IPS-20b (cell line): Measurements from ENCODE around the gene CACNA1I.

Experiments
- H3K27ac ChIP-seq: one replicate; pipeline ENCODE4 v1.5.1; 2013; ENCODE audit warnings: low read length
- H3K27me3 ChIP-seq: 2 replicates; pipeline ENCODE4 v1.6.1; 2013; ENCODE audit warnings: mild to moderate bottlenecking, low read length, inconsistent platforms; ENCODE audit not compliant: insufficient read depth
- H3K36me3 ChIP-seq: 2 replicates; pipeline ENCODE4 v1.6.1; 2013; ENCODE audit warnings: low read depth, mild to moderate bottlenecking, inconsistent platforms, low read length, moderate library complexity; ENCODE audit not compliant: insufficient read depth
- H3K4me1 ChIP-seq: 2 replicates; pipeline ENCODE4 v1.6.1; 2013; ENCODE audit warnings: mild to moderate bottlenecking, control low read depth, inconsistent platforms, low read length, moderate library complexity; ENCODE audit not compliant: insufficient read depth
- H3K4me3 ChIP-seq: 2 replicates; pipeline ENCODE4 v1.5.1; 2013; ENCODE audit warnings: mild to moderate bottlenecking, low read length, inconsistent platforms
- H3K9ac ChIP-seq: 2 replicates; pipeline ENCODE4 v1.6.1; 2013; ENCODE audit warnings: low read depth, mild to moderate bottlenecking, inconsistent platforms, low read length, moderate library complexity
- H3K9me3 ChIP-seq: 2 replicates; pipeline ENCODE4 v1.6.1; 2013; ENCODE audit warnings: mild to moderate bottlenecking, low read depth, low read length, inconsistent platforms; ENCODE audit not compliant: insufficient read depth

CACNA1I gene

DNA sequence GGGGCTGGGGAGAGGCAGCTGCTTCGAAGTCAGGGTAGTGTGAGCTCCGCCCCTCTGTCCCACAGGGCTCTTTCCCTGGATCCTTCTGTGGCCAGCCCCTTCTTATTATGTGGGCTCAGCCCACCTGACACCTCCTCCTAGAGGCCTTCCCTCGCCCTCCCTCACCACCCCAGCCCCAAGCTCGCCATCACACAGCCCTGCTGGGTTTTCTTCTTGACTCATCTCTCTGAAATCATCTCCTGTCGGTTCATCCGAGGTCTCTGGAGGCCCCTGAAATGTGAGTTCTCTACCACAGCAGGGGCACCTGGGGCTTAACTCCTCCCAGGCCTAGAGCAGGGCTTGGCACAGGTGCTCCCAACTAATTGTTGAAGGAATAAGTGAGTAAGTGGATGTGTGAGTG is 65.2 kb downstream of the CACNA1I start:
- Histone ChIP-seq H3K4me3 (no peak overlapping the region), H3K9ac (no peak overlapping the region), H3K27ac (no peak overlapping the region), H3K4me1 (peaks cover 3% of the 10 kb centered on the region; the same call in 1 of the 2 replicates), H3K9me3 (no peaks in the 10 kb centered on the region), H3K36me3 (no peaks in the 10 kb centered on the region), H3K27me3 (no peaks in the 10 kb centered on the region)

DNA sequence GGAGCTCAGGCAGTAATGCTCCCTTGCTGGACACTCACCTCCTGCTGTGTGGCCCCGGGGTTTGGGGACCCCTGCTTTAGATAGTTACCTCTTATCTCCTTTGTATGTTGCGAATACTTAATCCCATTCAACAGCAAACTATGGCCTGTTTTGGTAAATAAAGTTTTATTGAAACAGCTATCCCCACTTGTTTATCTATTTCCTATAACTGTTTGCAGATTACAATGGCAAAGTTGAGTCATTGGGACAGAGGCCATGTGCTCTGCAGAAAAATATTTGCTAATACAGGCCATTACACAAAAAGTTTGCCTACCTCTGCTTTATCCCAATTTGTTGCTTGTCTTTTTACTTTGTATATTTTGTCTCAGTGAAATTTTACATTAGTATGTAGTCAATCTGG is 68.4 kb downstream of the CACNA1I start:
- no peaks in the 10 kb centered on the region for H3K27me3 ChIP-seq
- no peak overlapping the region for H3K27ac ChIP-seq
- H3K4me3 ChIP-seq: no peak overlapping the region
- no peaks in the 10 kb centered on the region for H3K36me3 ChIP-seq
- no peak overlapping the region for H3K9ac ChIP-seq
- H3K4me1 ChIP-seq: peaks cover 3% of the 10 kb centered on the region; the same call in 1 of the 2 replicates
- H3K9me3 ChIP-seq: no peaks in the 10 kb centered on the region

DNA sequence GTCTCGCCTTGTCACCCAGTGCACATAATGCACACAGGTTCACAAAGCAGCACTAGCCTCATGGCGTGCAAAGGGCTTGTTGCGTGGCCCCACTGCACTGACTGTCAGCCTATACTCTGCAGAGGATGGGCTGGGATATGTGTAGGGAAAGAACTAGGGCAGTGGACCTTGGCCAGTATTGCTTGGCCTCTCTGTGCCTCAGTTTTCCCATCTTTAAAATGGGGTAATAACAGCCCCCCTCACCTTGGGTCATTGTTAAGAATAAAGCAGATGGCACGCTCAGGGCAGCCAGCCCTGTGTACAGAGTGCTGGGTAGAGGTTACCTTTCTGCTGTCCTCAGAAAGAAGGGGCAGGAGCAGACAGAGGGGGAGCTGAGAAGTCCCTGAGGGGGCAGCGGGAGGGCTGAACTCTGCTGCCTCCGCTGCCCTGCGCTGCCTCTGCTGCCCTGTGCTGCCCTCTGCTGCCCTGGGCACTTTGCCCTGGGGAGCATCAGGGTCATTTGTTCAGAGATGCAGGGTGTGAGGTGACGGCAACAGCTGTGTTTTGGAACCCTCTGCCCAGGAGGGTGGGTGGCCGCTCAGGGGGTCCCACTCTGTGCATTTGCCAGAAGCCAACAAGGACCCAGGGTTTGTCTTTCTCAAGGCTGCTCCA is 71.2 kb downstream of the CACNA1I start:
- no peaks in the 10 kb centered on the region for H3K27me3 ChIP-seq
- no peak overlapping the region for H3K9ac ChIP-seq
- no peak overlapping the region for H3K4me3 ChIP-seq
- H3K9me3 ChIP-seq: no peaks in the 10 kb centered on the region
- no peaks in the 10 kb centered on the region for H3K4me1 ChIP-seq
- H3K27ac ChIP-seq: no peak overlapping the region
- H3K36me3 ChIP-seq: no peaks in the 10 kb centered on the region

DNA sequence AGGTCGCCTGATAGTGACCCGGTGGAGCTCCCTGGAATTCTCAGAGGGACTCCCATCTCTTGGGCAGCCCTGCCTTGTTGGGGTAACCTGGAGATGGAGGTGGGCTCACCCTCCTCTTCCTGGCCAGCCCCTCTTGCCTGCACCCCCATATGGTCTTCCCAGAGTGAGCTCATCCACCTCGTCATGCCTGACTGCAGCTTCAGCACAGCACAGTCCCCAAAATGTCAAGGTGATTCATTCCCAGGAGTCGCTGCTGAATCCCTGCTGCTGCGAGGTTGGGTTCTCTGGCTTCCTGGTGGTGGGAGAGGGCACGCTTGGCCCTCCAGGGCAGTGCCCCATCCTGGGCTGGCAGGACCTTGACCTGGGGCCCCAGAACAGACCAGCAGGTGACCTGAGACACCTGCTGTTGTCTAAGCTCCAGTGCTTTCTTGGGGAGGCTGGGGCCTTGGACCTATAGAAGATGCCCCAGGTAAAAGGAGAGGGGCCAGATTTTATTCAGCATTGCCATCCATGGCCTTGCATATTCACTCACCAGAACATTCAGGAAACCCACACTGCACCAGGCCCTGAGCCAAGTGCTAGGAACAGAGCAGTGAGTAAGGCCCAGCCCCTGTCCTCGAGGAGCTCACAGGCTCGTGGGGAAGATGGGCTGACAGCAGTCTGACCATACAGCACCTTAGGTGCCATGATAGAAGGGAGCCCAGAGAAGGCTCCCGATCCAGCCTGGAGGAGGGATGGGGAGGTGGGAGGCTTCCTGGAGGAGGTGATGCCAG is 72.9 kb downstream of the CACNA1I start:
- H3K4me1 ChIP-seq: no peaks in the 10 kb centered on the region
- H3K9me3 ChIP-seq: no peaks in the 10 kb centered on the region
- no peak overlapping the region for H3K4me3 ChIP-seq
- no peaks in the 10 kb centered on the region for H3K27me3 ChIP-seq
- H3K36me3 ChIP-seq: no peaks in the 10 kb centered on the region
- H3K9ac ChIP-seq: no peak overlapping the region
- H3K27ac ChIP-seq: no peak overlapping the region

DNA sequence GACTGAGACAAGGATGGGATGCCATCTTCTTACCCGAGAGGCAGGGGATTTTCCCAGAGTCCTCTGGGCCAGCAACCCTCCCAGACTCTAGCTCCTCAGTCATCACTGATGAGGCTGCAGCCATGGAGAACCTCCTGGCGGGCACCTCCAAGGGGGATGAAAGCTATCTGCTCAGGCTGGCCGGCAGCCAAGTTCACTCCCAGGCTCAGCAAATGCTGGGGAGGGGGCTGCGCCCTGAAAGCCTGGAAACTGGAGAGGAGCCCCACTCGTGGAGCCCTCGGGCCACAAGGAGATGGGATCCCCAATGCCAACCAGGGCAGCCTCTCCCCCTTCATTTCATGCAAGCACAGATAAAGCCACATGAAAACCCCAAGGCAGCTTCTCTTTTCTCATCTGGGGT is 75.0 kb downstream of the CACNA1I start:
- no peaks in the 10 kb centered on the region for H3K4me1 ChIP-seq

DNA sequence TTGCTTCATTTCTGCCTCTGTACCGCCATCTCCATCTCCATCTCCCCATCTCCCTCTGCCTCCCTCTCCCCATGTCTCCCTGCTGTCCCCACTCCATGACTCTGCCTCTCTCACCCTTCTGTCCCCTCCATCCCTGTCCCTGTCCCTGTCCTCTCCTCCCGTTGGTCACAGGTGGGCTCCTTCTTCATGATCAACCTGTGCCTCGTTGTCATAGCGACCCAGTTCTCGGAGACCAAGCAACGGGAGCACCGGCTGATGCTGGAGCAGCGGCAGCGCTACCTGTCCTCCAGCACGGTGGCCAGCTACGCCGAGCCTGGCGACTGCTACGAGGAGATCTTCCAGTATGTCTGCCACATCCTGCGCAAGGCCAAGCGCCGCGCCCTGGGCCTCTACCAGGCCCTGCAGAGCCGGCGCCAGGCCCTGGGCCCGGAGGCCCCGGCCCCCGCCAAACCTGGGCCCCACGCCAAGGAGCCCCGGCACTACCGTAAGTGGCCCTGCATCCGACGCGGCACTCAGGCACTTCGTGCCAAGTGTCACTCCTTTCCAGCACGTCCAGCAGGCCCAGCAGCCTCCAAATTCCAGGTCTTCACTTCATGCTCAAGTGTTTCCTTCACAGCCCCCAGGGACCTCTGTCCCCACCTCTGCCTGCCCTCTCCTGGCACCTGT is 76.0 kb downstream of the CACNA1I start:
- H3K36me3 ChIP-seq: no peaks in the 10 kb centered on the region
- no peak overlapping the region for H3K27ac ChIP-seq
- no peak overlapping the region for H3K4me3 ChIP-seq
- H3K27me3 ChIP-seq: no peaks in the 10 kb centered on the region
- no peaks in the 10 kb centered on the region for H3K9me3 ChIP-seq
- H3K9ac ChIP-seq: no peak overlapping the region
- no peaks in the 10 kb centered on the region for H3K4me1 ChIP-seq

More for the DNA sequence above, 75.0 kb downstream of the CACNA1I start:
- Histone ChIP-seq H3K4me3 (no peak overlapping the region), H3K9me3 (no peaks in the 10 kb centered on the region), H3K9ac (no peak overlapping the region), H3K27ac (no peak overlapping the region), H3K36me3 (no peaks in the 10 kb centered on the region), H3K27me3 (no peaks in the 10 kb centered on the region)

DNA sequence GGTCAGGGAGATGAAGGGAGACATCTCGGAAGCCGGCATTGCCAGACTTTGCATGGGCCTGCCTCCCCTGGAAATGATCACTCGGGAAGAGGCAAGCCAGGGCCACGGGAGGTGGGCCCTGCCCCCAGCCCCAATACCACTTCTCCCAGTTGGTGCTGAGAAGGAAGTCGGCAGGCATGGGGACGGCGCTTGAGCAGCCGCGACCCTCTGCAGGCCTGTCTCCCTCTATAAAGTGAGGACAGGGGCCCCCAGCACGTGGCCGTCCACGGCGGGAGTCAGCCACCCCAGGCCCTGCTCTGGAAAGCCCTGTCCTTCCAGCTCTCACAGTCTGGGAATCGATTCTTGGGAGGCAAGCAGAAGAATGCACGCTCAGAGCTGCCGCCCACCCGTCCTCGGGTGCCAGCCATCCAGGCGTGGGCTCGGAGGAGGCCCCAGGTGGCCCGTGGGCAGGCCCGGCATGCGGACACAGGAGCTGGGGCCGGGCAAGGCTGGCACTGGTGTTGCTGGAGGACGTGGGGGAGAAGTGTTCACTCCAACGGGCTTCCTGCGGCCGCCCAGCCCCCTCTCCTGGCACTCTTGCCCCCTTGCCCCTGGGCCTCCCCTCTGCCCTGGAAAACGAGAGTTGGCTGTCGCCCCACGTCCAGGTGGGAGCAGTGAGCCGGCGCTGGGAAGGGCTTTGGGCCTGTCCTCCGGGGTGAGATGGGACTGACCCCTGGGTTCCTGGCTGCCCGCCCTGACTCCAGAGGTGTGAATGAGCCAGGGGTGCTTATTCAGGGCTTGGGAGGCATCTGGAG is 77.5 kb downstream of the CACNA1I start:
- no peaks in the 10 kb centered on the region for H3K36me3 ChIP-seq
- H3K9me3 ChIP-seq: no peaks in the 10 kb centered on the region
- H3K27ac ChIP-seq: no peak overlapping the region
- H3K4me3 ChIP-seq: no peak overlapping the region
- no peaks in the 10 kb centered on the region for H3K27me3 ChIP-seq
- H3K9ac ChIP-seq: no peak overlapping the region
- H3K4me1 ChIP-seq: no peaks in the 10 kb centered on the region

DNA sequence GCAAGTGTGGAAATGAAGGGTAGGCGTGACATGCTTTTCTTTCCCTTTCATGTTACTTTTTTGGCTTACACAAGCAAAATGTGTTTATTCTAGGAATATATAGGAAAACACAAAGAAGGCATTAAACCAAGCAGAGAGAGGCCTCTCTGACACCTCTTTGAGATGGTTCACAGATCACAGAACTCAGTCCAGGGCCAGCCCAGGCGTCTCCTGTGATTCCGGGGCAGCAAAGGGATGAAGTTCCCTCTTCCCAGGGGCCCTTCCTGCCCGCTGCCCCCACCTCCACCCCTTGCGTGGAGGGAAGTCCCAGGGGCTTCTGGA is 78.0 kb downstream of the CACNA1I start:
- Histone ChIP-seq H3K27ac (no peak overlapping the region), H3K4me3 (no peak overlapping the region), H3K4me1 (no peaks in the 10 kb centered on the region), H3K9me3 (no peaks in the 10 kb centered on the region), H3K27me3 (no peaks in the 10 kb centered on the region), H3K9ac (no peak overlapping the region), H3K36me3 (no peaks in the 10 kb centered on the region)

DNA sequence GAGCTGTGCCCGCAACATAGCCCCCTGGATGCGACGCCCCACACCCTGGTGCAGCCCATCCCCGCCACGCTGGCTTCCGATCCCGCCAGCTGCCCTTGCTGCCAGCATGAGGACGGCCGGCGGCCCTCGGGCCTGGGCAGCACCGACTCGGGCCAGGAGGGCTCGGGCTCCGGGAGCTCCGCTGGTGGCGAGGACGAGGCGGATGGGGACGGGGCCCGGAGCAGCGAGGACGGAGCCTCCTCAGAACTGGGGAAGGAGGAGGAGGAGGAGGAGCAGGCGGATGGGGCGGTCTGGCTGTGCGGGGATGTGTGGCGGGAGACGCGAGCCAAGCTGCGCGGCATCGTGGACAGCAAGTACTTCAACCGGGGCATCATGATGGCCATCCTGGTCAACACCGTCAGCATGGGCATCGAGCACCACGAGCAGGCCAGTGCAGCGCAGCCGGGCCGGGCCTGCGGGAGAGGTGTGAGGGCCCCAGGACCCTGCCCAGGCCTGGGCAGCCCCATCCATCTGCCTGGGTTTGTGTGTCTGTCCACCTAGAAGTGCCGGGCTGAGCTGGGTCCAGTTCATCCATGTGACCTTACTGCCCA is 79.0 kb downstream of the CACNA1I start:
- no peaks in the 10 kb centered on the region for H3K27me3 ChIP-seq
- H3K27ac ChIP-seq: no peak overlapping the region
- H3K4me1 ChIP-seq: no peaks in the 10 kb centered on the region
- no peaks in the 10 kb centered on the region for H3K36me3 ChIP-seq
- no peak overlapping the region for H3K4me3 ChIP-seq
- no peaks in the 10 kb centered on the region for H3K9me3 ChIP-seq
- no peak overlapping the region for H3K9ac ChIP-seq

DNA sequence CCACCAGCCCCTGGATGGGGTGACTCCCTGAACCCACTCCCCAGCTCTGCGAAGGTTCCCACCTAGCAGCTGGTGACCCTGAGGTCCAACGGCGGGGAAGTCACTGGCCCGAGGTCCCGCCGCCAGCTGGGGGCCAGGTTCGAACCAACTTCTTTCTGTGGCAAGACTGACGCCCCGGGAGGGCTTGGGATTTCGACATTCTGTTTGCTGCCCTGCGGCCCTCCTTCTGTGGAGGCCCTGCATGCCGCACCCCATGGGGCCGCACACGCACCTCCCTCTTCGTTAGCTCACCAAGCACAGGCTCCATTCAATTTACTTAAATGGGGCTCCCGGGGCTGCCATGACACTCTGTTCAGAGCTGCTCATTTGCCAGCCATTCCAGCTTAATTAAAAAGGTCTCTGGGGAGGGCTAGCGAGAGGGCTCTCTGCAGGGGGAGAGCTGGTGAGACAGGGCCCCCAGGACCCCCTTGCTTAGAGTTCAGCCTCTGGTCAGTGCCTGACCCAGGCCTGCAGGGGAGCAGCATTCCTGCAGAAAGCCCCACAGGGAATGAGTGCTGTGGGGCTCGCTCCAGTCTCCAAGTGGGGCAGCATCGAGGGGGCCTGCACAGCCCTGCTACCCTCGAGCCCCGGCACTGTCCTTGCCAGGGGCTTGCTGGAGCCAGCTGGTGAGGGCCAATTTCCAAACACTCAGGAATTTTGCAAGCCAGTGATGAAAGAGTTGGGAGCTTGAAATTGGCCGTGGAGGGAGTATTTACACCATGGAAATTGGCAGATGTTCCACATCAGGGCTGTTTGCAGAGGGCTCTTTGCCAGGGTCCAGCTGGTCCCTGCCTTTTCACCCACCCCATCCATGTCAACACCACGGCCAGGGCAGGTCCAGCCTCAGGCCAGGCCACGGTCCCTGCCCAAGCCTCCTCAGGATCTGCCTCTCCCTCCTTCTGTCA is 80.8 kb downstream of the CACNA1I start:
- no peak overlapping the region for H3K27ac ChIP-seq
- no peaks in the 10 kb centered on the region for H3K27me3 ChIP-seq
- H3K9ac ChIP-seq: no peak overlapping the region
- H3K36me3 ChIP-seq: no peaks in the 10 kb centered on the region
- no peaks in the 10 kb centered on the region for H3K9me3 ChIP-seq
- H3K4me1 ChIP-seq: no peaks in the 10 kb centered on the region
- H3K4me3 ChIP-seq: no peak overlapping the region
